GM19324 (cell line): ENCODE measurements around the gene IDH3G.

Experiments used
- ATAC-seq: cut with Tn5 transposase; IDR thresholded peaks from one replicate; pipeline ENCODE4 v1.9.1; 2021; ENCODE audit warnings: mild to moderate bottlenecking, moderate library complexity; ENCODE audit not compliant: unreplicated experiment, low FRiP score

Gene IDH3G

DNA sequence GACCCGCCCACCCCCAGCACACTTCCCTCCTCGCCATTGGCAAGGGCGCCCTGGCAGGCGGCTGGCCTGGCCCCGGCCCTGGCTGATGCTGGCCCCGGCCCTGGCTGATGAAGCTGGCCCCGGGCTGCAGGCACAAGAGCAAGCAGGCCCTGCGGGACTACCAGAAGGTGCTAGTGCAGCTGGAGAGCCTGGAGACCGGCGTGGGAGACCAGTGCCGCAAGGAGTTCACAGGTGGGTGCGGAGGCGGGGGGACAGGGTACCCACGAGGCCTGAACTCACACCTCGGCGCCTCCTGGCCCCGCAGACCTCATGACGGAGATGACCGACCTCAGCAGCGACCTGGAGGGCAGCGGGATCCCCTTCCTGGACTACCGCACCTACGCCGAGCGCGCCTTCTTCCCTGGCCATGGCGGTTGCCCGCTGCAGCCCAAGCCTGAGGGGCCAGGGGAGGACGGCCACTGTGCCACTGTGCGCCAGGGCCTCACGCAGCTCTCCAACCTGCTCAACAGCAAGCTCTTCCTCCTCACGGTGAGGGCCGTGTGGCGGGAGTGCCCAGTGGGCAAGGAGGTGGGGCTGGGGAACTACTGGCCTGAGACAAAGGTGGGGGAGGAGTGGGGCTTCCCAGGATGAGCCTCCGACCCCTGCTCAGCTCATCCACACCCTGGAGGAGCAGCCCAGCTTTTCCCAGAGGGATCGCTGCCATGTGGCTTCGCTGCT lies 19.4 kb downstream of the IDH3G start:
- ATAC-seq: no peak

DNA sequence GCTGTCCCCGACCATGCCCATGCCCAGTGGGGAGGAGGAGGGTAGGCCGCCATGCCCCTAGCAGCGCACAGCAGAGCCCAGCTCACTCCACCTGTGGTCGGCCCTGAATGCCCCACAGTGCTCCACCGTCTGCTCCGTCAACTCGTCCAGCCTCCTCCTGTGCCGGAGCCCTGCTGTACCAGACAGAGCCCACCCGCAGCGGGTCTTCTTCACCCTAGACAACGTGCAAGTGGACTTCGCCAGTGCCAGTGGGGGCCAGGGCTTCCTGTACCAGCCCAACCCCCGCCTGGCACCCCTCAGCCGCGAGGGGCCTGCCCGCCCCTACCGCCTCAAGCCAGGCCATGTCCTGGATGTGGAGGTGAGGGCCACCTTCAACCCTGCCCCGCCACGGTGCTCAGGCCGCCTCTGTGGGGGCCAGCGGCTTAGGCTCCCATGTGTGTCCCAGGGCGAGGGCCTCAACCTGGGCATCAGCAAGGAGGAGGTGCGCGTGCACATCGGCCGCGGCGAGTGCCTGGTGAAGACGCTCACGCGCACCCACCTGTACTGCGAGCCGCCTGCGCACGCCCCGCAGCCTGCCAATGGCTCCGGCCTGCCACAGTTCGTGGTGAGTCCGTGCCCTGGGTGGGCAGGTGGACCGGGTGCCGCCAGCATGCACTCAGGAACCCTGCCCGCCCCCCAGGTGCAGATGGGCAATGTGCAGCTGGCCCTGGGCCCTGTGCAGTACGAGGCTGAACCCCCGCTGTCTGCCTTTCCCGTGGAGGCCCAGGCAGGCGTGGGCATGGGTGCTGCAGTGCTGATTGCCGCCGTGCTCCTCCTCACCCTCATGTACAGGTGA lies 20.2 kb downstream of the IDH3G start:
- no peak for ATAC-seq

DNA sequence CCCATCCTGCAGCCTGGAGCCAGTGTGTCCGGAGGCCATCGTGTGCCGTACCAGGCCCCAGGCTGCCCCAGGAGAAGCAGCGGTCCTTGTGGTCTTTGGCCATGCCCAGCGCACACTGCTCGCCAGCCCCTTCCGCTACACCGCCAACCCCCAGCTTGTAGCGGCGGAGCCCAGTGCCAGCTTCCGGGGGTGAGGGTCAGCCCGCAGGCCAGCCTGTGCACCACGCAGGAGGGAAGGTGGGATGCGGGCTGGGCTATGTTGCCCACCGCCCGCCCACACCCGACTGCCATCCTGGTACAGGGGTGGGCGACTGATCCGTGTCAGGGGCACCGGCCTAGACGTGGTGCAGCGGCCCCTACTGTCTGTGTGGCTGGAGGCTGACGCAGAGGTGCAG lies 21.0 kb downstream of the IDH3G start:
- no peak for ATAC-seq

DNA sequence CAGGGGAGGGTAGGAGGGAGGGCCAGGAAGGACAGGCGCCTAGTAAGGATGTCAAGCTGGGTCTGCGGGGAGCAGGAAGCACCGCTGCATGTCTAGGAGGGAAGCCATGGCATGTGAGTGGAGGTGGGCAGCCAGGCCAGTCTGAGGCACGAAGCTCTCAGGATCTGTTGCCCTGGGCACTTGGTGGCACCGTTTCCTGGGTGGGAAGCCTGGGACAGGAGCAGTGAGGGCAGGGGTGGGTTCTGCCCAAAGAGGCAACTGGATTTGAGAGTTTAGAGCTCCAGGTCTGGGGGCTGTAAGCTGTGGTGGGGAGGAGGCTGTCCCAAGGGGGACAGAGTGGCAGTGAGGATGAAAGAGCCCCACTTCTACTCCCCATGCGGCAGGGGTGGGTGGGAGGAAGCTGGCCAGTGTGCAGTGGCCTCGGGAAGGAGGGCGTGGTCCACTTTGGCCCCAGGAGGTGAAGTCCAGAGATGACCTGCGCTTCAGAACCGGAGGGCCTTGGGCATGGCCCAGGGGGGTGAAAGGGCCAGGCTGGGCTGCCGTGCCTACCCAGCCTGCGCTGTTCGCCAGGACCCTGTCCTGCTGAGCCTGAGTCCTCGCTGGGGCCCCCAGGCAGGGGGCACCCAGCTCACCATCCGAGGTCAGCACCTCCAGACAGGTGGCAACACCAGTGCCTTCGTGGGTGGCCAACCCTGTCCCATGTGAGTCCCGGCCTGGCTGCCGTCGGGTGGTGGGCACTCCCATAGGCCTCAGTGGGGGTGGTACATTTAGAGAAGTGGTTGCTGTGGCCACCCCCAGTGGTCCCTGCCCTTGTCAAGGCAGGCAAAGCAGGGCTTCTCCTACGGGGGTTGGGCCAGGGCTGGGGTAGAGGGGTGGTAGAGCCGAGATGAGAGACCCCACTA lies 21.6 kb downstream of the IDH3G start:
- no peak for ATAC-seq

DNA sequence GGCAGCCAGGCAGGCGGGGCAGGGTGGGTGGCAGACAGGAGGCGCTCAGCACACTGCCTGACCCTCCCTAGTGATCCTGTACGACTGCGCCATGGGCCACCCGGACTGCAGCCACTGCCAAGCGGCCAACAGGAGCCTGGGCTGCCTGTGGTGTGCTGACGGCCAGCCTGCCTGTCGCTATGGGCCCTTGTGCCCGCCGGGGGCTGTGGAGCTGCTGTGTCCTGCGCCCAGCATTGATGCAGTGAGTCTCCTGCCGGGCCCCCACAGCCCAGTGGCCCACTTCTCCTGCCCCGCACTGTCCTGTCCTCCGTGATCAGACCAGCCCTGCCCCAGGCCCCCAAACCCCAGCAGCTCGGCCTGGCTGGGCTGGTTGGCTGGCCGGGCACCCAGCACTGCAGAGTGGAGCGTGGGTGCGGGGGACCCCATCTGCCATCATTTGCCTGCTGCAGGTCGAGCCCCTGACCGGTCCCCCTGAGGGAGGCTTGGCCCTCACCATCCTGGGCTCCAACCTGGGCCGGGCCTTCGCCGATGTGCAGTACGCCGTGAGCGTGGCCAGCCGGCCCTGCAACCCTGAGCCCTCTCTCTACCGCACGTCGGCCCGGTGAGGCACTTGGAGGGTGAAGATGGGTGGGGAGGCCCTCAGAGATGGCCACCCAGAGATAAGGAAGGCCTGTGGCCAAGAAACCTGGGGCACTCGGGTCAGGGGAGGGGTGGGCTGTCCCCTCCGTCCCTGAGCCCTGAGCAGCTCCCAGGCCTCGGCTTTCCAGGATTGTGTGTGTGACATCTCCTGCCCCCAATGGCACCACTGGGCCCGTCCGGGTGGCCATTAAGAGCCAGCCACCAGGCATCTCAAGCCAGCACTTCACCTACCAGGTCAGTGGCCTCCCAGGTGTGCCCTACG lies 22.5 kb downstream of the IDH3G start:
- no peak for ATAC-seq

DNA sequence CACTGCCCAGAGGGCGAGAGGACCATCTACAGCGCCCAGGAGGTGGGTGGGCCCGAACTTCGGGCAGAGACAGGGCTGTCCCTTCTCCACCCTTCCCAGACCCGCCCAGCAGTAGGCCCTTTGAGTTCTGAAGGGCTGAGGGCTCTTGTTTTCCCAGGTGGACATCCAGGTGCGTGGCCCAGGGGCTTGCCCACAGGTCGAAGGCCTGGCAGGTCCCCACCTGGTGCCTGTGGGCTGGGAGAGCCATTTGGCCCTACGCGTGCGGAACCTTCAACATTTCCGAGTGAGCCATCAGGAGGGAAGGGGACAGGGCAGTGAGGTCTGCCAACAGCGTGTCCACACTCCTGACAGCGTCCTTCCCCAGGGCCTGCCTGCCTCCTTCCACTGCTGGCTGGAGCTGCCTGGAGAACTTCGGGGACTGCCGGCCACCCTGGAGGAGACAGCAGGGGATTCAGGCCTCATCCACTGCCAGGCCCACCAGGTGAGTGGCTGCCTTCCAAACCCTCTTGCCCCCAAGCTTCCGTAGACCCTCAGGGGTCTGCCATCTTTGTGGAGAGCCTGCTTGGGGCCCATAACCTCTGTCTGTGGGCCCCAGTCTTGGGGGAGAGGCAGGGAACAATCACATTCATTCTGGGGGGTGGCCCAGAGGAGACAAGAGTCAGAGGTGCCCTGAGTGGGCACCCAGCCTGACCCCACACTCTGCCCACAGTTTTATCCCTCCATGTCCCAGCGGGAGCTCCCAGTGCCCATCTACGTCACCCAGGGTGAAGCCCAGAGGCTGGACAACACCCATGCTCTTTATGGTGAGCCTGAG lies 23.4 kb downstream of the IDH3G start:
- ATAC-seq: no peak

DNA sequence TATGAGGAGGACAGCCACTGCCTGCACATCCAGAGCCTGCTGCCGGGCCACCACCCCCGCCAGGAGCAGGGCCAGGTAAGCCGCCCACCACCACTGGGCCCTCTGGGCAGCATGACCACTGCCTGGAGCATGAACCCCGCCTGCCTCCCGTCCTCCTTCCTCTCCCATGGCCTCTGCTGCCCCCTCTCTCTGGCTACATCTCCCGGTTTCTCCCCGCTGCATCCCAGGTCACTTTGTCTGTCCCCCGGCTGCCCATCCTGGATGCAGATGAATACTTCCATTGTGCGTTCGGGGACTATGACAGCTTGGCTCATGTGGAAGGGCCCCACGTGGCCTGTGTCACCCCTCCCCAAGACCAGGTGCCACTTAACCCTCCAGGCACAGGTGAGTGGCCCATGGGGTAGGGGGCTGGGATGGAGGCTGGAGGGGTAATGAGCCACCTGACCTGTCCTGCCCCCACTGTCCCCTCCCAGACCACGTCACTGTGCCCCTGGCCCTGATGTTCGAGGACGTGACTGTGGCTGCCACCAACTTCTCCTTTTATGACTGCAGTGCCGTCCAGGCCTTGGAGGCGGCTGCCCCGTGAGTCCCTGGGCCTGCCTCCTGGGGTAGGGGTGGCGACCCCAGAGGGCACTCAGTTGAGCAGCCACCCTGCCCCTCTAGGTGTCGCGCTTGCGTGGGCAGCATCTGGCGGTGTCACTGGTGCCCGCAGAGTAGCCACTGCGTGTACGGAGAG lies 24.1 kb downstream of the IDH3G start:
- ATAC-seq: no peak

DNA sequence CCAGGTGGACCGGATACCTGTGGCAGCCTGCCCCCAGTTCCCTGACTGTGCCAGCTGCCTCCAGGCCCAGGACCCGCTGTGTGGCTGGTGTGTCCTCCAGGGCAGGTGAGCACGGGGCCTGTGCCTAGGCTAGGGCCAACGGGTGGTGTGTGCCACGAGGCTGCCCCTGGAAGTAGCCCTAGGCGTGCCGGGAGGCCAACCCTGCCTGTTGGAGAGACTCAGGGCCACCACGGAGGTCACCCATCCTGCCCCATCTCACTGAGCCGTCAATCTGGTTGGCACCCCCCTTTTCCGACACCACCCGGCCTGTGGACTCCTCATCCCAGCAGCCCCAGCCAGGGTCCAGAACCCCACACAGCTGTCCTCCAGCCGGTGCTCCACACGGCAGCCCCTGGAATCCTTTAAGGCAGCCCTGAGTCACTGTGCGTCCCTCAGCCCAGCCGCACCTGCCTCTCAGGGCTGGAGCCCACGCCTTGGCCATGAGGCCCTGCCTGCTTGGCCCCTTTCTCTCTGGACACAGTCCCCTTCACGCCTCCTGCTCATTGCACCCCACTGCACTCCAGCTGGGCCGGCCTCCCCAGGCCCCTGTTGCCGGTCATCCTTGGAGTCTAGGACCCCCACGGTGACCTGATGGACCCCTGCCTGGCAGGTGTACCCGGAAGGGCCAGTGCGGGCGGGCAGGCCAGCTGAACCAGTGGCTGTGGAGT lies 24.9 kb downstream of the IDH3G start:
- no peak for ATAC-seq

DNA sequence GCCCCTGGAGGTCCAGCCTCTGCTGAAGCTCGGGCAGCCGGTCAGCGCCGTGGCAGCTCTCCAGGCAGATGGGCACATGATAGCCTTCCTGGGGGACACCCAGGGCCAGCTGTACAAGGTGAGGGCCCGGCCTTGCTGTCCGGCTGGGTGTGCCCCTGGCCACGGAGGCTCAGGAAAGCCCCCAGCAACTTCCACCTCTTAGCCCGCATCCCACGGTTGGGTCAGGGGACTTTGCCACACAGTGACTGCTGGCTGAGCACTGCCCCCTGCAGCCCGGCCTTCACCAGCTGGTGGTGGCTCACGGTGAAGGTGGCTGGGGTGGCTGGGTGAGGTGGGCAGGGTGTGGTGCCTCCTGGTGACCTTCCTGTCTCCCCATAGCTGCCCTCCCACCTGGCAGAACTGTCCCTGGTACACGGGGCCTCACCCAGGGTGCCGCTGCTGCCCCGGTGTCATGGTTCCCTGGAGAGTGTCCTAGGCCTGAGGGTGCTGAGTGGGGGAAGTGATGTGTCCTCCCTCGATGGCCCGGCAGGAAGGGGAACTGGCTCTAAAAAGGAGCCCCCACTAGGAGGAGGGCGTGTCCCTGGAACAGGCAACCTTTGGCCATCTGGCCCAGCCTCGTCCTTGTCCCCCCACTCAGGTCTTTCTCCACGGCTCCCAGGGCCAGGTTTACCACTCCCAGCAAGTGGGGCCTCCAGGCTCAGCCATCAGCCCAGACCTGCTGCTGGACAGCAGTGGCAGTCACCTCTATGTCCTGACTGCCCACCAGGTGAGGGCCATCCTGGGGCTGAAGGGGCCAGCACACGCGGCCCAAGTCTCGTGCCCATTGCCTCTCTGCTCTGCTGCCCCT lies 25.6 kb downstream of the IDH3G start:
- no peak for ATAC-seq

DNA sequence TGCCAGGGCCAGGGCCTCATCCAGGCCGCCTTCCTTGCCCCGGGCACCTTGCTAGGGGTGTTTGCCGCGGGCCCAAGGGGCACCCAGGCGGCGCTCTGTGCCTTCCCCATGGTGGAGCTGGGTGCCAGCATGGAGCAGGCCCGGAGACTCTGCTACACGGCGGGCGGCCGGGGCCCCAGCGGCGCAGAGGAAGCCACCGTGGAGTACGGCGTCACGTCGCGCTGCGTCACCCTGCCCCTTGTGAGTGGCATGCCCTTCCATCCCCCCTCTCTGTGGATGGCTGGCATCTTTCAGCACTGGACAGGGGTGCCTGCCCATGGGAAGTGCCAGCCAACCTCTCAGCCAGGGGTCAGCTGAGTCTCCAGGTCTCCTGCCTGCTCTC lies 26.5 kb downstream of the IDH3G start:
- no peak for ATAC-seq

DNA sequence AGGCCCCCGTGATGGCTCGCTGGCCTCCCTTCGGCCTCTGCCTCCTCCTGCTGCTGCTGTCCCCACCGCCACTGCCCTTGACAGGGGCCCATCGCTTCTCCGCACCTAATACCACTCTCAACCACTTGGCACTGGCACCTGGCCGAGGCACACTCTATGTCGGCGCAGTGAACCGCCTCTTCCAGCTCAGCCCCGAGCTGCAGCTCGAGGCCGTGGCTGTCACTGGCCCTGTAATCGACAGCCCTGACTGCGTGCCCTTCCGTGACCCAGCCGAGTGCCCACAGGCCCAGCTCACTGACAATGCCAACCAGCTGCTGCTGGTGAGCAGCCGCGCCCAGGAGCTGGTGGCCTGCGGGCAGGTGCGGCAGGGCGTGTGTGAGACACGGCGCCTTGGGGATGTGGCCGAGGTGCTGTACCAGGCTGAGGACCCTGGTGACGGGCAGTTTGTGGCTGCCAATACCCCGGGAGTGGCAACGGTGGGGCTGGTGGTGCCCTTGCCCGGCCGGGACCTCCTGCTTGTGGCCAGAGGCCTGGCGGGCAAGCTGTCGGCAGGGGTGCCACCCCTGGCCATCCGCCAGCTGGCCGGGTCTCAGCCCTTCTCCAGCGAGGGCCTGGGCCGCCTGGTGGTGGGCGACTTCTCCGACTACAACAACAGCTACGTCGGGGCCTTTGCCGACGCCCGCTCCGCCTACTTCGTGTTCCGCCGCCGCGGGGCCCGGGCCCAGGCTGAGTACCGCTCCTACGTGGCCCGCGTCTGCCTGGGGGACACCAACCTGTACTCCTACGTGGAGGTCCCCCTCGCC lies 27.1 kb downstream of the IDH3G start:
- no peak for ATAC-seq

DNA sequence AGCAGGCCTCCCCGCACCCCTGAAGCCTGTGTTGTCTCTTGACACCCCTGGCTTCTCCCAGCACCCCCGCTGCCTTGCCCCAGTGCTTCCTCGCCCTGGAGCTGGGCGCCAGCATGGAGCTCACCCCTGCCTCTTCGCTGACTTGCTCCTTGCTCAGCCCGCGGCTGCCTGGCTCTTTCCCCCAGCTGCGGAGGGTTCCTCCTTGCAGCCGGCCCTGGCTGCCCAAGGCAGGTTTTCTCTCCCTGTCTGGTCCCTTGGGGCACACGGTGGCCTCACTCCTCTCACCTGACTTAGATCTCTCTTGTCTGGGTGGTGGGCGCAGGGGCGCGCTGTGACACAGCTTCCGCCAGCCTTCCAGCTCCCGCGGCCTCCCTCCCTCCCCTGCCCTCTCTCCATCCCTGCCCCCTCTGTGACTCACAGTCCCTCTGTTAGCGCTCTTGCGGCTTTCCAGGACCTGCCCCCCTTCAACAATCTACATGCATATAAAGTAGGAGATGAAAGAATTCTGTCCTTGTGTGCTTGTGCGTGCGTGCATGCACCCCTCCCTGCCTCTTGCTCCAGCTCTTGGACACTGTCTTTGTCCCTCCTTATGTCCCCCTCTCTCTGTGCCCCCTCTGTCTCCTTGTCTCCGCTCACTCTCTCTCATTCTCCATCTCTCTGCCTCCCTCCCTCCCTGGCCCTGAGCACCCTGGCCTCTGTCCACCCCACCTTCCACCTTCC lies 27.9 kb downstream of the IDH3G start:
- no peak for ATAC-seq

DNA sequence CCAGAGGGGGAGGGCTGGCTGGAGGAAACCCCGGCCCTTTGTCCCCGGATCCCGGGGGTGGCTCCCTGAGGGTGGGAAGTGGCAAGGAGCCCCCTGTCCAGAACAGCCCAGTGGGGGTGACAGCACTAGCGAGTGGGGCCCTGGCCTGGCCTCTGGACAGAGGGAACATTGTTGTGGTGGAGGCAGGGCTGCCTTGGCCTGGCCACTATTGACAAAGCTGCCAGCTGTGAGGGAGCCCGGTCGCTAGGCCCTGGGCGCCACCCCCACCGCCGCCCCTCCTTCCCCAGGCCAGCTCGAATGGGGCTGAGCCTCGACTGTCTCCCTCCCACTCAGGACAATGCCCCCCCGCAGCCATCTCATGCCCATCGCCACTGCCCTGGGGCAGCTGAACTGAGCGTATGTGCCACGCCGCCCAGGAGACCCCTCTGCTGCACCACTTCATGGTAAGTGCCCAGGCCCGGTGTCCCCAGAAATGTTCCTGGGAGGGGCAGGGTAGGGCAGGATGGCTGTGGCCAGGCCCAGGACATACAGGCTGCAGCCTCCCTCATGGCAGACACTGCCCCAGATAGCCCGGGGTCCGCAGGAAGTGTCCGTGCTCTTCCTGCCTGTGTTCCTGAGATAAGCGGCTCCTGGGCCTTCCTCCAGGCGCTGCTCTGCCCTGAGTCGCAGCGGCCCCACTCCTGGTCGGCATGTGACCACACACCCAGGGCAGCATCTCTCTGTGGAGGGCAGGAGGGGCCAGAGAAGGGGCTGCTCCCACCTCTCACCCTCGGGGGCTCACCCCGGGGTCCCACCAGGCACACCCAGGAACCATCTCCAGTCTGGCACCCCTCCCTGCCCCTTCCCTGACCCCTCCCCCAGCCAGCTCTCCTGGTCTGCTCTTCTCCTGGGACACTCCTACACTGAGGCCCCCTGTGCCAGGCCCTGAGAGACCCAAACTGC lies 28.8 kb downstream of the IDH3G start:
- ATAC-seq: no peak

DNA sequence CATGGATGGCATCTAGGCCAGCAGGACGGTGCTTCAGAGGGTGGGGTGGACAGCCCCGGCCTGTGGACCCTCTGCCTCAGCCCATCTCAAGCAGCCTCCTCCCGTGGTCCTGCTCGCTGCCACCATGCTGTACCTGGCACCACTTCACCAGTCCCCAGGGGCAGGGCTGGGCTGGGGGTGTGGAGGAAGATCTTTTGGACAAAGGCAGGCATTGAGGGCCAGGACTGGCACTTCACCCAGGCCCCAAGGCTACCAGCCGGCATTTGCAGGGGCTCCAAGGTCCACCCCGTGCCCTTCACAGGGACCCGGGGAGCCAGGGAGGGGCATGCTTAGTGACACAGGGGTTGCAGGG lies 29.4 kb downstream of the IDH3G start:
- no peak for ATAC-seq
